ENCODE results near the gene PGAM2. TPM values are rescaled to one million over a fixed set of nuclear protein-coding genes. Genes with fewer than 3 reads are reported as not detected.

Gene PGAM2
- total RNA-seq, 3 donors from 2014 or later = 0.84 to 1.4 (median 0.96) TPM

DNA sequence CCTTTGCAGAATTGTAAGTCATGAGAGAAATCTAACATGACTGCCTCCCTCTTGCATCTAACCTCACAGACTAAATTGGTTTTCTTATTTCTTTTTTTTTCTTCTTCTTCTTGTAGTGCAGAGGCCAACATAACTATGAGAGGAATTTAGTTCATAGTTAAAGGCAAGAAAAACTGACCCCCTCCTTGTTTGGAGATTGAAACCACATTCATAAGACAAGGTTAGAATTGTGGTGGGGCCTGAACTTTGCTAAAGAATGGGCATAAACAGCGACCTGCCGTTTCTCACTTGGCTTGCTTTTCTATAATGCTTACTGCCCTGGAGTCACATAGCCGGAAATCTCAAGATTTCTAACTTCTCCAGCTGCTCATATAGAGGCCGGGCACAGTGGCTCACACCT is 19.3 kb upstream of the PGAM2 start:
- ATAC-seq = no peak
- peaks cover 9% of the 10 kb centered on the region for H3K4me1 ChIP-seq (ENCODE audit: low read depth)
- H3K36me3 ChIP-seq (ENCODE audit: low read depth) = no peaks in the 10 kb centered on the region
- no peak for DNase-seq
- H3K9me3 ChIP-seq = no peaks in the 10 kb centered on the region
- intact Hi-C loops (cut with DNase I, micrococcal nuclease) = no loop called here
- no peak overlapping the region for H3K4me3 ChIP-seq
- TF ChIP-seq, protein P1, sequence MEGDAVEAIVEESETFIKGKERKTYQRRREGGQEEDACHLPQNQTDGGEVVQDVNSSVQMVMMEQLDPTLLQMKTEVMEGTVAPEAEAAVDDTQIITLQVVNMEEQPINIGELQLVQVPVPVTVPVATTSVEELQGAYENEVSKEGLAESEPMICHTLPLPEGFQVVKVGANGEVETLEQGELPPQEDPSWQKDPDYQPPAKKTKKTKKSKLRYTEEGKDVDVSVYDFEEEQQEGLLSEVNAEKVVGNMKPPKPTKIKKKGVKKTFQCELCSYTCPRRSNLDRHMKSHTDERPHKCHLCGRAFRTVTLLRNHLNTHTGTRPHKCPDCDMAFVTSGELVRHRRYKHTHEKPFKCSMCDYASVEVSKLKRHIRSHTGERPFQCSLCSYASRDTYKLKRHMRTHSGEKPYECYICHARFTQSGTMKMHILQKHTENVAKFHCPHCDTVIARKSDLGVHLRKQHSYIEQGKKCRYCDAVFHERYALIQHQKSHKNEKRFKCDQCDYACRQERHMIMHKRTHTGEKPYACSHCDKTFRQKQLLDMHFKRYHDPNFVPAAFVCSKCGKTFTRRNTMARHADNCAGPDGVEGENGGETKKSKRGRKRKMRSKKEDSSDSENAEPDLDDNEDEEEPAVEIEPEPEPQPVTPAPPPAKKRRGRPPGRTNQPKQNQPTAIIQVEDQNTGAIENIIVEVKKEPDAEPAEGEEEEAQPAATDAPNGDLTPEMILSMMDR (IDR thresholded peaks at IDR 0.05) = no peak

GRCh38 chr7:44083796-44084195 is 18.4 kb upstream of the PGAM2 start:
- intact Hi-C loops (cut with DNase I, micrococcal nuclease) = no loop called here
- Histone ChIP-seq H3K4me3 (no peak overlapping the region), H3K4me1 (ENCODE audit: low read depth) (peaks cover 9% of the 10 kb centered on the region)

DNA sequence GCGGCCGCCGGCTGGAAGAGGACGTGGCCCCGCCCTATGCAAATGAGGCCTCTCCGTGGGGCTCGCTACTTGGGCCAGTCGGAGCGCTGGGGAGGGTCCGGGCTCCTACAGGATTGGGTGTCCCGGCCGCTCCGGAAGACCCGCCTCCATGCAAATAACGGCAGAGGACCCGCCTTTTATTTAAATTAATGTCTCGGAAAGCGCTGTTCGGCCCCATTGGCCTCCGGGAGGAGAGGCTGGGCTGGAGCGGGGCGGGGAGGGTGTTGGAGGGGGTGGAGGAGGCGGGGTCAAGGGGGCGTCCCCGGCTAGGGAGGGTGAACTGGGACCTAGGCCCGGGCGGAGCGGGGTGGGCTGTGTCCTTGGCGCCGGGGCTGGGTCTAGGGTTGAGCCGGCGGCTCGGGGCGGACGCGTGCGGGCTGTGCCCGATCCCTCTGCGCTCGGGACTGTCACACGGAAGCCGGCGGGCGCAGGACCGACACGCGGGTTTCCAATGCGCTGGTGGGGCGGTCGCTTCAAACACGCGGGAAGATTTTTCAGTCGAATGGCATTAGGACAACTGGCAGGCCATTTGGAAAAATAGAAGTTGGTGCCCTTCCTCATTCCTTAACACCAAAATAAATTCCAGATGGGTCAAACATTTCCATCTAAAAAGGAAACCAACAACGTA is 17.3 kb upstream of the PGAM2 start:
- TF ChIP-seq, protein P1 (IDR thresholded peaks at IDR 0.05) = no peak

More at GRCh38 chr7:44083796-44084195, 18.4 kb upstream of the PGAM2 start:
- TF ChIP-seq, protein P1 (IDR thresholded peaks at IDR 0.05) = no peak
- Histone ChIP-seq H3K36me3 (ENCODE audit: low read depth) (no peaks in the 10 kb centered on the region), H3K9me3 (no peaks in the 10 kb centered on the region)
- ATAC-seq (no peak), DNase-seq (peak in 1 of 3 donors; percentile 16)

DNA sequence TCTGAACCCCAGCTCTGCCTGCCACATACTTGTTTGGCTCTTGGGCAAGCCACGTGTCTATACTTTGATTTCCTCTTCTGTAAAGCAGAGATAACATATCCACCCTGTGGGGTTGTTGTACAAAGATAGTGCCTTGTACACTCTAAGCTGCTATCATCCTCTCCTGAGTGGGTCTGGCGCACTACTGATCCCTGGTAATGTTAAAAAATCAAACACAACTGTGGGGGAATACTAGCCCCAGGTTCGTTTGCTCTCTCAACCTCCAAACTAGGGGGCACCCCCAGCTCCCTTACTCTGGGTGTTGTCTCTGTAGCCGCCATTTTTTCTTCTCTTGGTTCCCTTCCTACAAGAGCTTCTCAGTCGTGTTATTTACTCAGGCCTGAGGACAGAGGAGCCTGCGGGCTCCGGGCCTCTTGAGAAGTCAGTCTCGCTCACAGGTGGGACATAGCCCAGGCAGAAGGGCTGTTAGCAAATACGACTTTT is 15.9 kb upstream of the PGAM2 start:
- H3K36me3 ChIP-seq (ENCODE audit: low read depth) = no peaks in the 10 kb centered on the region

More for the DNA sequence above, 17.3 kb upstream of the PGAM2 start:
- Histone ChIP-seq H3K4me1 (ENCODE audit: low read depth) (peaks cover 9% of the 10 kb centered on the region), H3K36me3 (ENCODE audit: low read depth) (no peaks in the 10 kb centered on the region), H3K9me3 (no peaks in the 10 kb centered on the region), H3K4me3 (peak overlapping the region; percentile 48)
- ATAC-seq (peak; percentile 96), DNase-seq (peak; percentile 97 to 100 (median 98))
- intact Hi-C loops (cut with DNase I, micrococcal nuclease) = no loop called here

DNA sequence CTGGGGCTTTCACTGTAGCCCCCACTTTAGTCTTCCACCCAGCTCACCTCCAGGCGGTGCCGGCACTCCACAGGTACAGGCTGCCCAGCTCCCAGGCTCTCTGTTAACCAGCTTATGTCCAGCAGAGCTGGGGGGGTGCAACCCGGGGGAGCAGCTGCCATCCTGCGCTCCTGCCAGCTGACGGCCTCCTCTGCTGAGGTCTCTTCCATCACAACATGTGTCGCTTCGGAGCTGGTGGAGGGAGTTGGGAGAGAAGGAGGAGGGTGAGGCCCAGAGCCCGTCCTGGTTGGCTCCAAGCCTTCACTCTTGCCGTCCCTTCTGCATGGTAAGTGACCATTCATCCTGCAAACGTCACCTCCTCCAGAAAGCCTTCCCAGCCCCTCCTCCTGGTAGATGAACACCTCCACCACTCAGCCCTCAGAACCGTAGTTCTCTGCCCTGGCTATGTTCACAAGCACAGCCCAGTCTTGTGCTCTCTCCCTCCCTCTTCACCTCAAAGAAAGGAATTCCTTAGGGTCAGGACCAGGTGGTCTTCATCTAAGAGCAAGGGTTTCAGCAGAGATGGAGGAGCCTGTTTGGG is 15.4 kb upstream of the PGAM2 start:
- TF ChIP-seq, protein P1 (IDR thresholded peaks at IDR 0.05) = no peak
- no peak overlapping the region for H3K4me3 ChIP-seq
- H3K9me3 ChIP-seq = no peaks in the 10 kb centered on the region
- no peaks in the 10 kb centered on the region for H3K36me3 ChIP-seq (ENCODE audit: low read depth)
- ATAC-seq (no peak), DNase-seq (peak in 1 of 3 donors; percentile 36)
- intact Hi-C loops (cut with DNase I, micrococcal nuclease) = no loop called here
- peaks cover 9% of the 10 kb centered on the region for H3K4me1 ChIP-seq (ENCODE audit: low read depth)

More for the DNA sequence above, 15.9 kb upstream of the PGAM2 start:
- ATAC-seq = no peak
- intact Hi-C loops (cut with DNase I, micrococcal nuclease) = no loop called here
- H3K4me3 ChIP-seq = no peak overlapping the region
- DNase-seq = peak in 1 of 3 donors; percentile 26
- H3K9me3 ChIP-seq = no peaks in the 10 kb centered on the region
- TF ChIP-seq, protein P1 (IDR thresholded peaks at IDR 0.05) = no peak
- H3K4me1 ChIP-seq (ENCODE audit: low read depth) = peaks cover 9% of the 10 kb centered on the region
